NCI-H1436 treated with DMSO at 0.1 percent for 48 hours (cell line): ENCODE data around the gene AKT2.
"Not testable (repeated sequence)": the region's sequence is repeated elsewhere in the genome, so short reads cannot be mapped to it uniquely, and the experiment has no call there.

Experiments
- DNase-seq: peaks from one replicate; lab custom pipeline; 2025; lab: John Stamatoyannopoulos, UW

AKT2 gene

DNA sequence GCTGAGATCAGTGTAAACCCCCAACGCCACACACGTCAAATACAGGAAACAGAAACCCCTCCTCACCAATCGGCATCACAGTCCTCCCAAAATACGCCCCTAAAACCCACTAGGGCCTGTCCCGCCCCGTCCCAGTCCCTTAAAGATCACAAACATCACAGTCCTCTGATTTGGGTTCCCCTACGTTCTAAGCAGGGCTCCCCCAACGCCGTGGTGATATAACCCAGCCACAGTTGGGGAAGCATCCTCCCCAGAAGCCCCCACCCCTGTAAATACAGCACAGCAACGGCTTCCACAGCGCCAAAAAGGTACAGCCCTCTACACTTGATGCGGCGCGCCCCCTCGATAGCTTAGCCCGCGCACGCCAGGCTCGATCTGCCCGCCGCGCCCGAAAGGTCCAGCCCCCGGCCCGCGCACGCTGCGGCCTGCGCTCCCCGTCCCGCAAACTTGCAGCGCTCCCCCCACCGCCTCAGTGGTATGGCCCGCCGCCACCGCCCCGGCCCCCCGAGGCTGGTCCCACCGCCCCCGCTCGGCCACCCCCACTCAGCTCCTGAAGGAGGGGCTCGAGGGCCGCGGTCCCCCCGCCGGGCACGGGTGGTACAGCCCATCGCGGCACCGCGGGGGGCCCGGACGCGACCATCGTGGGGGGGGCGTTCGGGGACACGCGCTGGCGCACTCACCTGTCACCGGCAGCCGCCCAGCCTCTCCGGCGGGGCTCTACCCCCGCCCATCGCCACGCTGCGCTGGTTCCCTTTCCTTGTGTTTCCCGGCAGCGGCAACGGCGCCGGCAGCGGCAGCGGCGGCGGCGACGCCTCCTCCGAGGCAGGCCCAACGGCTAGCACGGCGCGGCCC lies at the start of gene AKT2:
AKT2 (minus strand) TSS at position 845 of the 852 bp plus-strand sequence. CDS start 20,078 bp downstream, outside the sequence.
- no peak for DNase-seq

DNA sequence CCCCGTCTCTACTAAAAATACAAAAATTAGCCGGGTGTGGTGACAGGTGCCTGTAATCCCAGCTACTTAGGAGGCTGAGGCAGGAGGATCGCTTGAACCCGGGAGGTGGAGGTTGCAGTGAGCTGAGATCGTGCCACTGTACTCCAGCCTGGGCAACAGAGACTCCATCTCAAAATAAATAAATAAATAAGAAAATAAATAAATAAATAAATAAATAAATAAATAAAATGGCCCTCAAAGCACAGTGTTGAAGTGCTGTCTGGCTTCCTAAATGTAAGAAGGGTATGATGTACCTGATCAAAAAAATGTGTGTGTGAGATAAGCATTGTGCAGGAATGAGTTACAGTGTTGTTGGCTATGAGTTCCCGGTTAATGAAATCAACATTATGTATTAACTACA lies 47.9 kb upstream of the AKT2 start:
- DNase-seq, result not testable (repeated sequence)

DNA sequence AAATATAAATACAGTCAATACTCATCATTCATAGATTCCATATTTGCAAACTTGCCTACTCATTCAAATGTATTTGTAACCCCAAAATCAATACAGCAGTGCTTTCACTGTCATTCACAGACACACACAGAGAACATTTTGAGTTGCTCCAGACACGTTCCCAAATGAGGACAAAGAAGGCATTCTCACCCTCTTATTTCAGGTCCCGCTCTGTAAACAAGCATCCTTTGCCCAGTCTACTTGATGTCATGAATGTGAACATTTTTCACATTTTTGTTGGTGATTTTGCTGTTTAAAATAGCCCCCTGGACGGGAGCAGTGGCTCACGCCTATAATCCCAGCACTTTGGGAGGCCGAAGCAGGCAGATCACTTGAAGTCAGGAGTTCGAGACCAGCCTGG lies 47.5 kb upstream of the AKT2 start:
- no peak for DNase-seq

DNA sequence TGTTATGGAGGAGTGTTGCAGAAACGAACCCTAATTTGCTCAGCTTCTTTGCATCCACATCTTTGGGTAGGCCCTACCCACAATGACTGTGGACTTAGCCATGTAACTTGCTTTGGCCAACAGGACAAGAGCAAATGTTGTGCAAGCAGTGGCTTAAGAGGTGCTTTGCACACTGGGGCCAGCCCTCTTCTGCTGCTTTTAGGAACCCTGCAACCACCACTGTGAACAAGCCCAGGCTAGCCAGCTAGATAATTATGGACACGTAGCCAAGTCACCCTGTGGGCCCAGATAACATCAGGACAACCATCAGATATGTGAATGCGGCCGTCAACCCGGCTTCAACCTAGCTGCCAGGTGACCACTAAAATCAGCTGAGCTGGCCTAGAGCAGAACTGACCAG lies 45.9 kb upstream of the AKT2 start:
- DNase-seq, result no peak

DNA sequence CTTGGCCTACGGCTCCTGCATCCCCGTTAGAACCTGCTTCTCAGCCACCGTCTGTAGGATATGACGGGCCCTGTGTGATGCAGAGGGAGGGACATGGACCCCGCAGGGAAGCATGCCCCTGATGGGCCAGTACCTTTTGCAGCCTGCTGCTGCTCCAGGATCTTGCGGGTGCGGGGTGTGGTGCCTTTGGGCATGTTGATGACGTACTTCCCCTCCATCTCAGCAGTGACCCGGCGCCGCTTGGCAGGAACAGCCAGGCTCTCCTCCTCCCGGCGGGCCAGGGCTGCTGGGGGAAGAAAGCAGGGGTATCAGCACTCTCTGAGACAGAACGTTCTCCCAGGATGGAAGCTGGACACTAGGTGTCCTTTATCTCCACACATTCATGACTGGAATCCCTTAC lies 41.1 kb upstream of the AKT2 start:
- no peak for DNase-seq

DNA sequence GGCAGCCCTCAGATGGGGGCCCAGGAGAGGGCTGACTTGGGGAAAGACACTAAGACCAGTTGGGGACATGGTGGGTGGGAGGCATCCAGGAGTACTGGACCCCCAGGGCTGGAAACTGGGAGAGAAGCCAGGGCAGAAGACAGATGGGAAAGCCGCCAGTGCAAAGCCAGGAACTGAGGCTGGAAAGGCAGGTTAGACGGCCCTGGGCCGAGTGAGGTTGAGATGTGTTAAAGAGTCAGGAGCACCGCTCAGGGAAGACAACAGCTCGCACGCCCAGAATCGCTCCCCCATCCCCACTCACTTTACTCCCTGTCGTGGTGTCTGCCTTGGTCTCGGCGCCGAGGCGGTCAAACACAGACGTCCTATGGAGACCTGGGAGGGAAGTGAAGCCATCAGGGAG lies 38.6 kb upstream of the AKT2 start:
- DNase-seq, result no peak

DNA sequence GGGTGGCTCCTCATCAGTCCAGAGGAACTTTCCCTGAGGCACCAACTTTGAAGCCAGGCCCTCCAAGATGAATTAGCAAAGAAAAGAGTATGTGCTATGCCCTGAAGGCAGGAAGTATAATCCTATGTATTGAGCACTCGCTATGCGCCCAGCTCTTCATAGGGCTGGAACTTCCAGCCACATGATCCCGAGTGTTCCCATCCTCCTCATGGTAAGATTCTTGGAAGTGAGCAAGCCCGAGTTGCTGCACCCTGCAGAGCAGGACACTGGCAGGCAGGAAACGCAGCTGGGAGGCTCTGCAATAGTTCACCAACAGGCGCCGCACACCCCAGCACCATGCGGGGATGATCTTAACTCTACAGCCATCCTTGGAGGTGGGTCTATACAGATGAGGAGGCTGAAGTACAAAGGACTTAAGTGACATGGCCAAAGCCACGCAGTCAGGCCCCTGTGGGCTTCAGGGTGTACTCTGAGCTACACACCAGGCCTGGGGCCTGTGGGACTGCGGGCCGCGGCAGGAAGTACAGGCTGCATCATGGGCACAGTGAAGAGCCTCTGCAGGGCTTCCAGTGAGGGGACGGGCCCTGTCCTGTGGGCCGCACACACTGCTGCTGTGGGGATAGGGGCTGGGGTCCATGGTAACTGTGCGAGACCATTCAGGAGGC lies 37.9 kb upstream of the AKT2 start:
- DNase-seq, result no peak

DNA sequence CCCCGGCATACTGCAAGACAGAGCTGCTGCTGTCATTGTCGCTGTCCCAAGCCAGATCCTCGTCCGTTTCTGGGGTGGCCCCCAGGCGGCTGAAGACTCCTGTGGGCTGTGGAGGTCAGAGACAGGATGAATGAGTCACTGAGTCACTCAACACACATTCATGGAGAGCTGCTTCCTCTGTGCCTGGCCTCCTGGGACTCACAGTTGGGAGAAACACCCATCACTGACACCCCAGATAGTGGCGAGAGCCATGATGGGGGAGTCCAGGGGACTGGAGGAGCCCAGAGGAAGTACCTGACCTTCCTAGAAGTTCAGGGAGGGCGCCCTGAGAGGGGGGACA lies 37.1 kb upstream of the AKT2 start:
- DNase-seq, result no peak

DNA sequence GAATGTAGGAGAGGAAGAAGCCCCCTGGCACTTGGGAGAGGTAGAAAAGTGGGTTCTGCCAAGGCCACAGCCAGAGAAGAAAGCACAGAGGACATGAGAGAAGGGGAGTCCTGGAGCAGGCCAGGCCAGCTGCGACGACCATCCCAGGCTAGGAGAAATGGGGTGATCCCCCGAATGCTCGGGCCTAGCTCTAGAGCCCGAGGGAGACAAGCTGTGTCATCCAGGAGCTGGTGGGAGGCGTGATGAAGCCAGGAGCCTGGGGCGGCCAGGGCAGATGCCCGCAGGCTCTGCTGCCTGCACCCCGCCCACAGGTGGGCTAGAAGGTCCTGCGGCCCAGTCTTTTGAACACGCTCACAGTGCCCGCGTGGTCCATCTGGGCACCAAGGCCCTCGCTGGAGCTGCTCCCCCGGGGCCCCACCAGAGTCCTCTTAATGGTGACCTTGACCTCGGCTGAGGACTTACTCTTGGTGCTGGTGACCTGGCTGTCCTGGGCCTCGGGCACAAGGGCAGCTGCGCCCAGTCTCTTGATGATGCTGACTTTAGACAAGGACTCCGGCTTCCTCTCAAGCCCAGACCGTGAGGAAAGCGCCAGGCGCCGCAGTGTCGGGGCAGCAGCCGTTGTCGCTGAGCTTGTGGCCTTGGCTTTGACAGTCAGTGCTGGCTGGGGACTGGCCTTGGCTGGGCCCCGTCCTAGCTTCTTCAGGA lies 36.6 kb upstream of the AKT2 start:
- no peak for DNase-seq

DNA sequence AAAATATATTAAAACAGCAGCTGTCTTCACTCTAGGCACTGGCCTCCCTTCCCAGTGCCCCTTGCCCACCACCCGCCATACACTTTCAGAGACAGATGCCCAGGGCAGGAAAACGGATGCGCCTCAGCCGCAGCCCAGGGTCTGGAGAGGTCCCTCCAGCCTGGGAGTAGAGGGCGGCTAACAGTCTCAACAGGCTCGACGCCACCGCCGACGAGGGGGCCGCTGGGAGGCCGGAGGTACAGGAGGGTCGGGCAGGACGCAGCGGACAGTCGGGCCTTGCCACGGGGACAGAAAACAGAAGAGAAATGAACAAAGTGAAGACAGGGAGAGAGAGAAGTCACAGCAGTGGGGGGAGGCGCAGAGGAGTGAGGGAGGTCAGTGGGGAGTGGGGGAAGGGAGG lies 35.9 kb upstream of the AKT2 start:
- no peak for DNase-seq

DNA sequence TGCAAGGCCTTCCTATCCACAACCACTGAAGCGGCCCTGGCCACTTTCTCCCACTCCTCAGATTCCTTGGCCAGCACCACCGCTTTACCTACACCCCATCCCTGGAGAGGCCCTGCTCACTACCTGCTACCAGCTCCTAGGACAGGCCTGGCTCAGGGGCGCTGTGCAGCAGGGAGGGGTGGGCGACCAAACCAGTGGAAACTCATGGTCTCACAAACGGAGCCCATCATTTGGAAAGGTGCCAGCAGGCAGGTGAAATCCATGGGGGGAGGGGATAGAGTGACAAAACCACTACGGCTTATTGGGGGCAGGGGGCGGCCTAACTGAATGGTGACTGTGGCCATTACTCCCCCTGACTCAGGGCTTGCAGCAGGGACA lies 35.4 kb upstream of the AKT2 start:
- no peak for DNase-seq

DNA sequence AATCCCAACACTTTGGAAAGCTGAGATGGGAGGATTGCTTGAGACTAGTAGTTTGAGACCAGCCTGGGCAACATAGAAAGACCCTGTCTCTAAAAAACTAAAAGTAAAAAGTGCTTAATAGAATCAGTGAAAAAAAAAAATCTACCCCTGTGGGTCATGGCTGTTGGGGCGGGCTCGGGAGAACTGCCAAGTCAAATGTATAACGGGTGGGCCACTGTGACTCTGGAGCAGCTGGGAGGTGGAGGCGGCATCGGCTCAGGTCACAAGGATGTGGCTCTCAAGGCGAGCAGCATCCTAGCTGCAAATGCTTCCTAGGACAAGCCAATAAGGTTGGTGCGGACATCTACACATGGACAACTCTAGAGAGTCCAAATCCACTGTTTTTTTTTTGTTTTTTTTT lies 32.2 kb upstream of the AKT2 start:
- no peak for DNase-seq

DNA sequence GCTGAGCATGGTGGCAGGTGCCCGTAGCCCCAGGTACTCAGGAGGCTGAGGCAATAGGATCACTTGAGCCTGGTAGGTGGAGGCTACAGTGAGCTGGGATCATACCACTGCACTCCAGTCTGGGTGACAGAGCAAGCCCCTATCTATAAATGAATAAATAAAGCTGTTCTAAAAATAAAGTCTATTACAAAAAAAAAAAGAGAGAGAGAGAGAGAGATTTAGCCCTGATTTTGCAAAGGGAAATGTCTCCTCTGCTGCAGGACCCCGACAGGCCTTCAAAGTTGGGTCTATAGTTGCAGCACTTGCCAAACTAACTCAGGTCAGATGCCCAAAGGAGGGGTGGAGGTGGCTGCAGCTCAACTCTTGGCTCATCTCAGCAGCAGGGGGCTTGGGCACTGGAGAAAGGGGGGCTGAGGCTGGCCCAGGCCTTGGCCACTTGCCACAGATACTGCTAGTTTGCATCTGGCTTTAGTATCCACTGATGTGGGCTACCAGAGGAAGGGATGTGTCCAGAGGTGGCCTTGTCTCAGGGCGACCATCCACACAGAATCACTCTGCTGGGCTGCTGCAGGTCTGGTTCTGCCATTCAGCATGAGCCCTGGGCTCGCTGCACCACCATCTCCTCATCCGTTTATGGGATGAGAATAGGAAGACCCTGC lies 30.8 kb upstream of the AKT2 start:
- no peak for DNase-seq

DNA sequence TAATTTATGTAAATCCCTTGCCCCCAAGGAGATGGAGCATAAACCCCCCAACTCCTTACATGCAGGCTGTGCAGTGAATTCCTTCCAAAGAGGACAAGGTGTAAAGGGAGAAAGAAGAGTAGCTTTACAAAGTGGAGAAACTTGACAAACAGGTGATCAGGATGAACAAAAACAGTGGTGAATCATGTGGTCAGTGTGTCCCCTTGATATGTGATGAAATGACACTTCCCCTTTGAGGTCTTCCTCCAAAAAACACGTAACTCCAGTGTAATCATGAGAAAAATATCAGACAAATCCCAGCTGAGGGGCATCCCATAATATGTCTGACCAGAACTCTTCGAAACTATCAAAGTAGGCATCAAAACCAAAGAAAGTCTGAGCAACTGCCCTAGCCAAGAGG lies 29.5 kb upstream of the AKT2 start:
- no peak for DNase-seq

DNA sequence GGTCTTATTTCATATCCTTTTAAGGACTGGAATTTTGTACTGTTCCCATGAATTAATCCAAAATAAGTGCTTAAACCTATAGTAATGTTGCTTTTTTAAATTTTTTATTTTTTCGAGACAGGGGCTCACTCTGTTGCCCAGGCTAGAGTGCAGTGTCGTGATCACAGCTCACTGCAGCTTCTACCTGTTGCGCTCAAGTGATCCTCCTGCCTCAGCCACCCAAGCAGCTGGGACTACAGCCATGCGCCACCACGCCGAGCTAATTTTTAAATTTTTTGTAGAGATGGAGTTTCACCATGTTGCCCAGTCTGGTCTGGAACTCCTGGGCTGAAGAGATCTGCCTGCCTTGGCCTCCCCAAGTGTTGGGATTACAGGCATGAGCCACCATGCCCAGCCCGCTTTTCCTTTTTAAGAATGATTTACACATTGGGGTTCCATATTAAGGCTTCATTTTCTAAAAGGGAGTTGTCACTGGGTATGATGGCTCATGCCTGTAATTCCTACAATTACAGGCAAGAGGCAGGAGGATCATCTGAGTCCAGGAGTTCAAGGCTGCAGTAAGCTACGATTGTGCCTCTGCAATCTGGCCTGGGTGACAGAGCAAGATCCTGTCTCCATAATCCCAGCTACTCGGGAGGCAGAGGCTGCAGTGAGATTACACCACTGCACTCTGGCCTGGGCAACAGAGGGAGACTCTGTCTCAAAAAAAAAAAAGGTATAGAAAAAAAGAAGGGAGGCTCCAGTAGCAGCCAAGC lies 28.3 kb upstream of the AKT2 start:
- DNase-seq, result no peak

DNA sequence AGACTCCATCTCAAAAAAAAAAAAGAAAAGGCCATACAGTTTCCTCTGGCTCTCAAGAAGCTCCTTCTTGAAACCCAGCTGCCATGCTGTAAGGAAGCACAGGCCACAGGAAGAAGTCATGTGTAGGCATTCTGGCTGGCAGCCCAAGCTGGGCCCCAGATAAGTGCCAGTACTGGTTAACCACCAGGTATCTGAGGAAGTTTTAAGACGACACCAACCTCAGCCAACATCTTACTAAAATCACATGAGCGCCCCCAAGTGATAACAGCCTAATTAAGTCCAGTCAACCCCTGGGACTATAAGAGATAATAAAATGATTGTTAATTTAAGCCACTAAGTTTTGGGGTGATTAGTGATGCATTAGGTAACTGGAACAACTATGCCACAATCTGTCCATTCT lies 27.4 kb upstream of the AKT2 start:
- no peak for DNase-seq

DNA sequence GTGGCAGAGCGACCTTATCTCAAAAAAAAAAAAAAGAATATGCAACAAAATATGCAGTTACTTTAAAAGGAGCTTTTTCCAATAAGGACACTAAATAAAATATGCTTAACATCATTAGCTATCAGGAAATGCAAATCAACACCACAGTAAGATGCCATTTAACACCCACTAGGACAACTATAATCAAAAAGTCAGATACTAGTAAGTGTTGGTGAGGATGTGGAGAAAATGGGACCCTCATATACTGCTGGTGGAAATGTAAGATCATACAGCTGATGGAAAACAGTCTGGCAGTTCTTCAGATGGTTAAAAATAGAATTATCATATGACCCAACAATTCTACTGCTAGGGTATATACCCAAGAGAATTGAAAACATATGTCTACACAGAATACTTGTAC lies 24.5 kb upstream of the AKT2 start:
- no peak for DNase-seq

DNA sequence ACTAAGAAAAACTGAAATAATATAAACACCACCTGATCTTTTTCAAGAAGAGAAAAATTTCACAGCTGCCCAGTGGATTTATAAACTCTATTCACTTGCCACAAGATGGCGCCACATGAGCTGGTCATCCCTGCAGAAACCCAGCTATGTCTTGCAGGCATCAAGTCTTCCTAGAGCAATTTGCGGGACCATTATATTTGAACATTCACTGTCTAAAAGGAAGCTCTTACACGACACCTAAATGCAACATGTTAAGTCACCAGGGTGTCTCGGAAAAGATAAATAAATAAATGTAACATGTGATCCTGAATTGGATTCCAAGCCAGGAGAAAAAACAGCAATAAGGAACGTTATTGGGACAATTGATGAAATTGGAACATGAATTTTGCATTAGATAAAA lies 20.3 kb upstream of the AKT2 start:
- DNase-seq, result no peak

DNA sequence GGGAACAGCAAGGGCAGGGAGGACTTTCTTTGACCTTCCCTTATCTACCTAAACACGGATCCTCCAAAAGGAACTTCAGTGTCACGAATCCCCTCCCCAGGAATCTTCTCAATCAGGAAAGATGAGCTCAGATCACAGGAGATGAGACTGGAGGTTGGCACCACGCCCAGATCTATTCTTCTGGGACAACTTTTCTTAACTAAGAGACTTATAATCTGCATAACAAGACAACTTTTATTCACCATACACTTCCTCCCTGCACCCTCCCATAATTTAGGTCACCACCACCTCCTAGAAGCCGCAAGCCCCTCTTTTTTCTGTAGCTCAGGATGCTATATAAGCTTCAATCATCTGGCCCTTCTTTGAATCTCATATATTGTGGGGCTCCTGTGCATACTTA lies 19.2 kb upstream of the AKT2 start:
- no peak for DNase-seq

DNA sequence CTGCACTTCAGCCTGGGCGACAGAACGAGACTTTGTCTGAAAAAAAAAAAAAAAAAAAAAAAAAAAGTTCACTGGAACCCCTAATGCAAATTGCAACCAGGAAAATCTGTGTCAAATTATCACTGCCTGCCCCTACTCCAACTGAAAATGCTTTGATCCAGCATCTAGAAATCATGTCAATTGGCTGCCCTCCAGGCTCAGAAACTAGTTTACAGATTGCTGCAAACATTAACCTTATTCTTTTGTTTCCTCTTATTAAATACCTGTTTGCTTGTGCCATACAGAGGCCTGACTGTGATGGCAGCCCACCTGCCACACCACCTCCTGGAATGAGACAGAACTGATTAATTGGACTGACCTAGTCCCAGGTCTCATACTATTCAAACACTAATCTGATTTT lies 18.6 kb upstream of the AKT2 start:
- no peak for DNase-seq

DNA sequence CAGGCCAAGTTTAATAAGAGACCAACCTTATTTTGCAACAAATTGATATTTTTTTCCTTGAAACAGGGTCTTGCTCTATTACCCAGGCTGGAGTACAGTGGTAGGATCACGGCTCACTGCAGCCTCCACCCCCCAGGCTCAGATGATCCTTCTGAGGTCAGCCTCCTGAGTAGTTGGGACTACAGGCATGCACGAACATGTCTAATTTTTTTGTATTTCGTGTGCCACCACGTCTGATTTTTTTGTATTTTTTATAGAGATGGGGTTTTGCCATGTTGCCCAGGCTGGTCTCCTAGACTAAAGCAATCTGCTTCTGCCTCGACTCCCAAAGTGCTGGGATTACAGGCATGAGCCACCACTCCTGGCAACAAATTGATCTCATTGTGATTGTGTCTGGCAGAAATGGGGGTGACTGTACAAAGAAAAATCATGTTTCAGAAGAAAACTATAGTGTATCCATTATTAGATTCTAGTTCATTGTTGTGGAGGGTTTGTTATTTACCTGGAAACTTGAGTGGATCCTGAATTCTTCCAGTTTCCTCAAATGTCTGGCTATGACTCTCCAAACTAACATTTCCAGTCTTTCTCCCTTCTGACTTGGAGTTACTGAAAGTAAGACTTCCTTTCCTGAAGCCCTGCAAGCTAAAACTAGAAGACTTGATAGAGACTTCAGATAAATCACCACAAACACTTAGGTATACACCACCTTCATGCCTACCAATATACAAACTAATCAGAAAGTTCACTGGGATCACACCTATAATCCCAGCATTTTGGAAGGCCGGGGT lies 17.3 kb upstream of the AKT2 start:
- DNase-seq, result no peak
